Neuron (in vitro differentiated cells): ENCODE results near the gene TOR1B.
"Not testable (repeated sequence)": the region's sequence is repeated elsewhere in the genome, so short reads cannot be mapped to it uniquely, and the experiment has no call there.

Source experiments
- H2AFZ ChIP-seq: one replicate; pipeline ENCODE4 v1.6.1; 2013; ENCODE audit warnings: low read depth, mild to moderate bottlenecking, inconsistent platforms, low read length, moderate library complexity
- H3K27me3 ChIP-seq: one replicate; pipeline ENCODE4 v1.6.1; 2013; ENCODE audit warnings: low read length; ENCODE audit not compliant: insufficient read depth
- H3K36me3 ChIP-seq: one replicate; pipeline ENCODE4 v1.6.1; 2013; ENCODE audit warnings: low read length; ENCODE audit not compliant: insufficient read depth
- H3K4me1 ChIP-seq: one replicate; pipeline ENCODE4 v1.6.1; 2013; ENCODE audit warnings: low read length; ENCODE audit not compliant: insufficient read depth
- H3K4me3 ChIP-seq: 2 replicates; pipeline ENCODE4 v1.5.1; 2013; ENCODE audit warnings: mild to moderate bottlenecking, low read length, moderate library complexity
- H3K9me3 ChIP-seq: one replicate; pipeline ENCODE4 v1.6.1; 2013; ENCODE audit warnings: low read length

Gene TOR1B

GRCh38 chr9:129781981-129782380 lies 21.0 kb upstream of the TOR1B start:
- Histone ChIP-seq H3K4me3 (no peak overlapping the region), H3K36me3 (no peaks in the 10 kb centered on the region), H3K27me3 (no peaks in the 10 kb centered on the region), H3K4me1 (peaks cover 8% of the 10 kb centered on the region), H3K9me3 (no peaks in the 10 kb centered on the region), H2AFZ (no peak overlapping the region)

GRCh38 chr9:129783516-129784361 lies 19.2 kb upstream of the TOR1B start:
- Histone ChIP-seq H3K27me3 (no peaks in the 10 kb centered on the region), H3K9me3 (no peaks in the 10 kb centered on the region), H3K4me3 (no peak overlapping the region), H2AFZ (no peak overlapping the region), H3K36me3 (no peaks in the 10 kb centered on the region), H3K4me1 (no peaks in the 10 kb centered on the region)

GRCh38 chr9:129784970-129785369 lies 18.0 kb upstream of the TOR1B start:
- not testable (repeated sequence) for H3K36me3 ChIP-seq, H3K9me3 ChIP-seq, H3K4me1 ChIP-seq, H2AFZ ChIP-seq, H3K4me3 ChIP-seq, H3K27me3 ChIP-seq

GRCh38 chr9:129785866-129786265 lies 17.1 kb upstream of the TOR1B start:
- Histone ChIP-seq H3K4me1 (no peaks in the 10 kb centered on the region), H3K36me3 (no peaks in the 10 kb centered on the region), H3K27me3 (no peaks in the 10 kb centered on the region), H3K9me3 (no peaks in the 10 kb centered on the region), H2AFZ (no peak overlapping the region), H3K4me3 (no peak overlapping the region)

- H3K9me3 ChIP-seq, result no peaks in the 10 kb centered on the region
- H3K4me1 ChIP-seq, result no peaks in the 10 kb centered on the region
- H3K4me3 ChIP-seq, result no peak overlapping the region
- no peaks in the 10 kb centered on the region for H3K27me3 ChIP-seq
- H3K36me3 ChIP-seq, result no peaks in the 10 kb centered on the region
- H2AFZ ChIP-seq, result no peak overlapping the region
Observed at GRCh38 chr9:129786481-129786880, 16.5 kb upstream of the TOR1B start.

- no peaks in the 10 kb centered on the region for H3K9me3 ChIP-seq
- H2AFZ ChIP-seq, result no peak overlapping the region
- no peaks in the 10 kb centered on the region for H3K4me1 ChIP-seq
- peaks cover 15% of the 10 kb centered on the region for H3K27me3 ChIP-seq
- no peaks in the 10 kb centered on the region for H3K36me3 ChIP-seq
- no peak overlapping the region for H3K4me3 ChIP-seq
Observed at GRCh38 chr9:129794549-129794948, 8.4 kb upstream of the TOR1B start.

GRCh38 chr9:129796029-129796428 lies 7.0 kb upstream of the TOR1B start:
- H3K36me3 ChIP-seq, H3K9me3 ChIP-seq, H3K4me3 ChIP-seq, H3K4me1 ChIP-seq, H2AFZ ChIP-seq: not testable (repeated sequence)
- H3K27me3 ChIP-seq, result peaks cover 15% of the 10 kb centered on the region

- Histone ChIP-seq H3K27me3 (peaks cover 15% of the 10 kb centered on the region), H3K4me3 (no peak overlapping the region), H3K9me3 (no peaks in the 10 kb centered on the region), H2AFZ (no peak overlapping the region), H3K4me1 (peaks cover 5% of the 10 kb centered on the region), H3K36me3 (no peaks in the 10 kb centered on the region)
Observed at GRCh38 chr9:129798973-129799372, 4.0 kb upstream of the TOR1B start.

- no peaks in the 10 kb centered on the region for H3K9me3 ChIP-seq
- peaks cover 9% of the 10 kb centered on the region for H3K4me1 ChIP-seq
- no peak overlapping the region for H3K4me3 ChIP-seq
- H3K27me3 ChIP-seq, result no peaks in the 10 kb centered on the region
- H2AFZ ChIP-seq, result no peak overlapping the region
- H3K36me3 ChIP-seq, result no peaks in the 10 kb centered on the region
Observed at GRCh38 chr9:129801504-129801903, 1.5 kb upstream of the TOR1B start.

GRCh38 chr9:129803676-129804060 lies 684 bp downstream of the TOR1B start:
- H3K4me1 ChIP-seq, result peaks cover 9% of the 10 kb centered on the region
- no peaks in the 10 kb centered on the region for H3K9me3 ChIP-seq
- H3K4me3 ChIP-seq, result peak overlapping the region; percentile 92
- peak overlapping the region; percentile 87 for H2AFZ ChIP-seq
- H3K27me3 ChIP-seq, result no peaks in the 10 kb centered on the region
- H3K36me3 ChIP-seq, result peaks cover 5% of the 10 kb centered on the region

GRCh38 chr9:129806061-129806460 lies 3.1 kb downstream of the TOR1B start:
- Histone ChIP-seq H3K27me3 (no peaks in the 10 kb centered on the region), H3K36me3 (peaks cover 22% of the 10 kb centered on the region)

GRCh38 chr9:129809346-129809745 lies 6.4 kb downstream of the TOR1B start:
- Histone ChIP-seq H3K36me3 (peaks cover 40% of the 10 kb centered on the region), H3K4me1 (peaks cover under 1% of the 10 kb centered on the region)

More at GRCh38 chr9:129806061-129806460, 3.1 kb downstream of the TOR1B start:
- no peak overlapping the region for H2AFZ ChIP-seq
- no peaks in the 10 kb centered on the region for H3K9me3 ChIP-seq
- H3K4me1 ChIP-seq, result peaks cover 9% of the 10 kb centered on the region
- H3K4me3 ChIP-seq, result no peak overlapping the region

GRCh38 chr9:129810116-129810515 lies 7.1 kb downstream of the TOR1B start:
- H3K27me3 ChIP-seq, result no peaks in the 10 kb centered on the region
- peaks cover 42% of the 10 kb centered on the region for H3K36me3 ChIP-seq

More at GRCh38 chr9:129809346-129809745, 6.4 kb downstream of the TOR1B start:
- no peaks in the 10 kb centered on the region for H3K27me3 ChIP-seq
- no peak overlapping the region for H3K4me3 ChIP-seq
- no peak overlapping the region for H2AFZ ChIP-seq
- no peaks in the 10 kb centered on the region for H3K9me3 ChIP-seq

GRCh38 chr9:129810788-129811187 lies 7.8 kb downstream of the TOR1B start:
- H3K4me1 ChIP-seq, result no peaks in the 10 kb centered on the region
- no peak overlapping the region for H2AFZ ChIP-seq
- H3K27me3 ChIP-seq, result no peaks in the 10 kb centered on the region
- peaks cover 49% of the 10 kb centered on the region for H3K36me3 ChIP-seq
- H3K4me3 ChIP-seq, result no peak overlapping the region
- no peaks in the 10 kb centered on the region for H3K9me3 ChIP-seq

More at GRCh38 chr9:129810116-129810515, 7.1 kb downstream of the TOR1B start:
- Histone ChIP-seq H2AFZ (no peak overlapping the region), H3K9me3 (no peaks in the 10 kb centered on the region), H3K4me1 (no peaks in the 10 kb centered on the region), H3K4me3 (no peak overlapping the region)
